C4-2B (cell line): Measurements from ENCODE around the gene TRIM34.

Experiments used
- ZFX ChIP-seq: fragments of 450-650 bp; IDR thresholded peaks from 2 replicates; pipeline ENCODE4 v1.6.1; 2017
- TF ChIP-seq, protein P1 (sequence below): fragments of 450-650 bp; conservative IDR thresholded peaks from 2 replicates; pipeline ENCODE4 v1.5.1; 2017; ENCODE audit warnings: mild to moderate bottlenecking

DNA sequence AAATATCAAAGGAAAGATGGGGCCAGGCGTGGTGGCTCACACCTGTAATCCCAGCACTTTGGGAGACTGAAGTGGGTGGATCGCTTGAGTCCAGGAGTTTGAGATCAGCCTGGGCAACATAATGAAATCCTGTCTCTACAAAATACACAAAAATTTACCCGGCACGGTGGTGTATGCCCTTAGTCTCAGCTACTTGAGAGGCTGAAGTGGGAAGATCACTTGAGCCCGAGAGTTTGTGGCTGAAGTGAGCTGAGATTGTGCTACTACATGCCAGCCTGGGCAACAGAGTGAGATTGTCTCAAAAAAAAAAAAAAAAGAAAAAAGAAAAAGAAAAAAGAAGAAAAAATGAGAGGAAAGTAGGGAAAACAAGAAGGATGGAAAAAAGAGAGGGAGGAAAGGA, 32.2 kb upstream of the TRIM34 start:
- TF ChIP-seq, protein P1, sequence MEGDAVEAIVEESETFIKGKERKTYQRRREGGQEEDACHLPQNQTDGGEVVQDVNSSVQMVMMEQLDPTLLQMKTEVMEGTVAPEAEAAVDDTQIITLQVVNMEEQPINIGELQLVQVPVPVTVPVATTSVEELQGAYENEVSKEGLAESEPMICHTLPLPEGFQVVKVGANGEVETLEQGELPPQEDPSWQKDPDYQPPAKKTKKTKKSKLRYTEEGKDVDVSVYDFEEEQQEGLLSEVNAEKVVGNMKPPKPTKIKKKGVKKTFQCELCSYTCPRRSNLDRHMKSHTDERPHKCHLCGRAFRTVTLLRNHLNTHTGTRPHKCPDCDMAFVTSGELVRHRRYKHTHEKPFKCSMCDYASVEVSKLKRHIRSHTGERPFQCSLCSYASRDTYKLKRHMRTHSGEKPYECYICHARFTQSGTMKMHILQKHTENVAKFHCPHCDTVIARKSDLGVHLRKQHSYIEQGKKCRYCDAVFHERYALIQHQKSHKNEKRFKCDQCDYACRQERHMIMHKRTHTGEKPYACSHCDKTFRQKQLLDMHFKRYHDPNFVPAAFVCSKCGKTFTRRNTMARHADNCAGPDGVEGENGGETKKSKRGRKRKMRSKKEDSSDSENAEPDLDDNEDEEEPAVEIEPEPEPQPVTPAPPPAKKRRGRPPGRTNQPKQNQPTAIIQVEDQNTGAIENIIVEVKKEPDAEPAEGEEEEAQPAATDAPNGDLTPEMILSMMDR: no peak
- TF ChIP-seq ZFX: no peak
